ENCODE data around the gene ZIK1. TPM values are rescaled to one million over a fixed set of nuclear protein-coding genes. Genes with fewer than 3 reads are reported as not detected.
A peak's percentile ranks its signal among the peaks of the same experiment; 100 is the strongest.

Gene ZIK1
- total RNA-seq, 1 donor from 2014 or later = 1.8 TPM

- no peak for DNase-seq (ENCODE audit: low read depth)
Observed at GRCh38 chr19:57606931-57607330, 23.0 kb downstream of the ZIK1 start.

- DNase-seq (ENCODE audit: low read depth) = no peak
Observed at GRCh38 chr19:57611113-57611512, 27.2 kb downstream of the ZIK1 start.

- peak; percentile 92 for DNase-seq (ENCODE audit: low read depth)
Observed at GRCh38 chr19:57613941-57614743, 30.2 kb downstream of the ZIK1 start, which contains the start of gene ZNF134. ZNF134 (plus strand) TSS chr19:57614242; CDS start chr19:57619469, 5,227 bp downstream.

- DNase-seq (ENCODE audit: low read depth) = no peak
Observed at GRCh38 chr19:57615346-57615745, 31.4 kb downstream of the ZIK1 start.

- no peak for DNase-seq (ENCODE audit: low read depth)
Observed at GRCh38 chr19:57620673-57621348, 36.9 kb downstream of the ZIK1 start.

- DNase-seq (ENCODE audit: low read depth) = no peak
Observed at GRCh38 chr19:57623091-57623490, 39.1 kb downstream of the ZIK1 start.

GRCh38 chr19:57632987-57633831 lies 49.3 kb downstream of the ZIK1 start, which contains the start of gene ZNF211:
ZNF211 (plus strand) TSS chr19:57633168; CDS start chr19:57633347, 179 bp downstream.
- peak; percentile 98 for DNase-seq (ENCODE audit: low read depth)

GRCh38 chr19:57633832-57634131 lies 49.8 kb downstream of the ZIK1 start:
- DNase-seq (ENCODE audit: low read depth) = no peak

- no peak for DNase-seq (ENCODE audit: low read depth)
Observed at GRCh38 chr19:57637379-57637778, 53.4 kb downstream of the ZIK1 start.

GRCh38 chr19:57641715-57642234 lies 57.8 kb downstream of the ZIK1 start:
- DNase-seq (ENCODE audit: low read depth) = no peak

- no peak for DNase-seq (ENCODE audit: low read depth)
Observed at GRCh38 chr19:57642396-57643046, 58.6 kb downstream of the ZIK1 start.

Other genes starting within 250 kb of the ZIK1 start
- 9.0 and 9.9 TPM in 2 replicates for gene ZNF304, start 232.9 kb upstream of the ZIK1 start, total RNA-seq
- 20.3 and 33.2 TPM in 2 replicates for gene TRAPPC2B, start 220.6 kb upstream of the ZIK1 start, total RNA-seq
- gene ZNF547, start 220.6 kb upstream of the ZIK1 start, total RNA-seq = 3.0 and 4.1 TPM in 2 replicates
- 15.8 and 17.3 TPM in 2 replicates for gene ZNF548, start 194.3 kb upstream of the ZIK1 start, total RNA-seq
- gene ZNF17, start 173.0 kb upstream of the ZIK1 start, total RNA-seq = 5.2 and 9.8 TPM in 2 replicates
- 3.4 and 5.4 TPM in 2 replicates for gene ZNF749, start 148.8 kb upstream of the ZIK1 start, total RNA-seq
- gene VN1R1, start 127.0 kb upstream of the ZIK1 start, total RNA-seq = 0.36 and 1.0 TPM in 2 replicates
- 22.8 and 33.6 TPM in 2 replicates for gene ZNF772, start 106.6 kb upstream of the ZIK1 start, total RNA-seq
- 12.3 and 14.0 TPM in 2 replicates for gene ZNF419, start 96.4 kb upstream of the ZIK1 start, total RNA-seq
- 16.2 and 17.8 TPM in 2 replicates for gene ZNF773, start 84.2 kb upstream of the ZIK1 start, total RNA-seq
- gene ZNF549, start 56.8 kb upstream of the ZIK1 start, total RNA-seq = 4.8 and 5.8 TPM in 2 replicates
- 9.9 and 10.7 TPM in 2 replicates for gene ZNF550, start 24.3 kb upstream of the ZIK1 start, total RNA-seq
- 5.0 and 7.0 TPM in 2 replicates for gene ZNF416, start 5.2 kb upstream of the ZIK1 start, total RNA-seq
- 6.1 and 9.0 TPM in 2 replicates for gene ZNF530, start 15.7 kb downstream of the ZIK1 start, total RNA-seq
- 27.0 and 28.0 TPM in 2 replicates for gene ZNF134, start 30.1 kb downstream of the ZIK1 start, total RNA-seq
- gene ZNF211, start 49.0 kb downstream of the ZIK1 start, total RNA-seq = 14.7 and 17.2 TPM in 2 replicates
- gene ZSCAN4, start 84.8 kb downstream of the ZIK1 start, total RNA-seq = 0.16 and 0.67 TPM in 2 replicates
- gene ZNF551, start 97.8 kb downstream of the ZIK1 start, total RNA-seq = 4.4 and 5.7 TPM in 2 replicates
- 1.4 and 2.0 TPM in 2 replicates for gene ZNF154, start 125.1 kb downstream of the ZIK1 start, total RNA-seq
- gene ZNF671, start 143.5 kb downstream of the ZIK1 start, total RNA-seq = 4.3 and 7.0 TPM in 2 replicates
- 15.0 and 15.4 TPM in 2 replicates for gene ZNF776, start 162.7 kb downstream of the ZIK1 start, total RNA-seq
- 18.8 and 20.5 TPM in 2 replicates for gene ZNF586, start 185.5 kb downstream of the ZIK1 start, total RNA-seq
- 2.0 and 2.5 TPM in 2 replicates for gene ZNF552, start 230.8 kb downstream of the ZIK1 start, total RNA-seq
- 4.8 and 5.7 TPM in 2 replicates for gene ZNF587B, start 246.2 kb downstream of the ZIK1 start, total RNA-seq

Data from myocyte (in vitro differentiated cells).